HepG2 (cell line): Measurements from ENCODE around the gene ALCAM. TPM values are rescaled to one million over a fixed set of nuclear protein-coding genes. Genes with fewer than 3 reads are reported as not detected.

Experiments used
- AGO1 ChIP-seq: fragments of 200-400 bp; formaldehyde crosslinking; IDR thresholded peaks from 2 replicates; pipeline ENCODE4 v1.6.1; 2017; ENCODE audit warnings: mild to moderate bottlenecking, low read depth, low read length, moderate library complexity; ENCODE audit not compliant: poor library complexity, severe bottlenecking
- AGO2 ChIP-seq: fragments of 200-400 bp; formaldehyde crosslinking; optimal IDR thresholded peaks from 2 replicates; pipeline ENCODE3; 2017; ENCODE audit warnings: mild to moderate bottlenecking, low read depth, low read length, moderate library complexity
- ETV5 ChIP-seq: IDR thresholded peaks from 2 replicates; pipeline ENCODE4 v1.6.1; 2018; ENCODE audit warnings: missing biosample characterization, missing genetic modification reagents, inconsistent platforms, borderline replicate concordance
- FOXO1 ChIP-seq: sonication (generic); formaldehyde crosslinking; IDR thresholded peaks from 2 replicates; pipeline ENCODE4 v1.4.0; 2020; ENCODE audit warnings: missing genetic modification reagents
- GATAD2A ChIP-seq: IDR thresholded peaks from 2 replicates; pipeline ENCODE4 v1.6.1; 2016
- MYC ChIP-seq: sonication (generic); formaldehyde crosslinking; IDR thresholded peaks from 2 replicates; pipeline ENCODE4 v1.9.0; 2021; ENCODE audit warnings: missing genetic modification reagents, borderline replicate concordance
- PHF8 ChIP-seq: sonication (generic); formaldehyde crosslinking; IDR thresholded peaks from 2 replicates; pipeline ENCODE4 v1.5.0; 2020; ENCODE audit warnings: missing genetic modification reagents
- RBFOX2 ChIP-seq: fragments of 200-400 bp; formaldehyde crosslinking; IDR thresholded peaks from 2 replicates; pipeline ENCODE4 v1.6.1; 2017; ENCODE audit warnings: low read depth, mild to moderate bottlenecking, low read length
- SOX5 ChIP-seq: IDR thresholded peaks from 2 replicates; pipeline ENCODE4 v1.6.1; 2016; ENCODE audit warnings: borderline replicate concordance
- TBP ChIP-seq: sonication (generic); formaldehyde crosslinking; IDR thresholded peaks from 2 replicates; pipeline ENCODE4 v1.5.0; 2020; ENCODE audit warnings: missing genetic modification reagents
- XRCC5 ChIP-seq: fragments of 200-400 bp; formaldehyde crosslinking; optimal IDR thresholded peaks from 2 replicates; pipeline ENCODE3; 2017; ENCODE audit warnings: mild to moderate bottlenecking, low read length
- polyA plus RNA-seq, 8 experiments: library from polyadenylated mRNA; depleted of rRNA in 3 of 8; stranded (reverse) in 7 of 8; unstranded in 1 of 8; fragments of >200 nt; fragmentation: Illumina TruSeq in 4 of 8; extraction: Trizol in 4 of 8; gene quantifications; 2 replicates each; pipeline versions ENCODE4 v1.2.1 to v1.2.3, GENCODE V29; 2011 to 2016; ENCODE audit warnings: low read depth in 4 of 8, missing spikeins in 1 of 8, mixed read lengths in 1 of 8; ENCODE audit not compliant: insufficient read depth in 1 of 8
- total RNA-seq, 5 experiments: library from RNA; depleted of rRNA; stranded (reverse); fragments of >200 nt; fragmentation: Illumina TruSeq; extraction: Trizol; gene quantifications; 2 replicates each; pipeline ENCODE4 v1.2.3, GENCODE V29; 2016; ENCODE audit warnings: low read depth in 1 of 5
- TF ChIP-seq, protein P1 (sequence below): sonication (generic); formaldehyde crosslinking; conservative IDR thresholded peaks from 2 replicates; pipeline ENCODE4 v1.4.0; 2020; ENCODE audit warnings: mild to moderate bottlenecking, missing genetic modification reagents, moderate library complexity
- TF ChIP-seq, protein P2 (sequence below): sonication (generic); formaldehyde crosslinking; IDR thresholded peaks from 2 replicates; pipeline ENCODE4 v1.8.0; 2022; ENCODE audit warnings: mild to moderate bottlenecking, missing genetic modification reagents; ENCODE audit not compliant: insufficient replicate concordance
- TF ChIP-seq, protein P3 (sequence below), 2 experiments: sonication (generic) in 1 of 2; formaldehyde crosslinking in 1 of 2; IDR thresholded peaks; 2 replicates each; pipeline versions ENCODE4 v1.6.1 to v1.9.0; 2014 to 2022; ENCODE audit warnings: antibody characterized with exemption in 1 of 2, borderline replicate concordance in 1 of 2, inconsistent platforms in 1 of 2, low read depth in 1 of 2, missing genetic modification reagents in 1 of 2
- TF ChIP-seq, protein P4 (sequence below): sonication (generic); formaldehyde crosslinking; IDR thresholded peaks from 2 replicates; pipeline ENCODE4 v1.5.1; 2020; ENCODE audit warnings: mild to moderate bottlenecking, missing genetic modification reagents, moderate library complexity

The ALCAM gene
- total and polyA plus RNA-seq, 2 of the 13 experiments (the other 11 are each of a cell fraction or from before 2014, with no cell fraction given), result 26.0 to 33.1 TPM

DNA sequence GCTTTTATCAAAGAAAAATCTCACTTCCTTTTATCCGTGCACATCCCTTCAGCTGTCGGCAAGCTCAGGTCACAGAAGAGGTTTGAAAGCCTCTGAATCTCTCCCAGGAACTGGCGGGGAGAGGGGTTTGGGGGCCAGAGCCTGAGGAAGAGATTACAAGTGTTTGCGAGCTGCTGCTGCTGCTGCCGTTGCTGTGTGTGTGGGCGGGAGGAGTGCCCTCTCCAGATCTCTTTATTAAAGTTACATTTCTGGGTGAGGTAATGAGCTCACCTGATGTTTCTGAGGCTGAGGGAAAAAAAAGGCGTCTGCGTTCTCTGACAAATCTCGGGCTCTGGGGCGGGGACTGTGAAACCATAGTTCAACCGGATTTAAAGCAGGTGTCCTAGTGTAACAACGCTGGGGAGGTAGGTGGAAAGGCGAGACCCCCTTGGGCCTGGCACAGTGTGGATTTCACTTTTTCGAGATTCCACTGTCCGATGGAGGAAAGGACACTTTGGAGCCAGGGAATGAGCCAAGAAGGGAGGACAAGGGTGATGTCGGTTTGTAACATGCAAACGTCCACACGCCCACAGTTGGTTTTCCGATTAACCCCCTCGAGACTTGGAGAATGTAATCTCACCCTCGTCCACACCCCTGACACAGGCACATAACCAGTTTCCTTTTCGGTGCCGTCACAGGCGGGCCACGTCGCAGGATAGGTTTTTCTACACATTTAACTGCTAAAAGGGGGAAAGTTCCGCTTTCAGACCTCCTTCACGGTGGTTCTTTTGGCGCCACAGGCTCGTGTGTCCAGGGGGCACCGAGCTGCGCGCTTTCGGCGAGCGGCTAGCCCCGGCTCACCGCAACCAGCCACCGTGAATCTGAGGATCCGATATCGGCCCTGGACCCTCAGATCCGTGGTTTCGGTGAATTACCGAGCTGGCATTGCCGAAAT, 2.1 kb downstream of the ALCAM start (continued):
- TF ChIP-seq AGO2 (peak; percentile 35), AGO1 (peak; percentile 30), TBP (no peak), FOXO1 (CRISPR knock-in tag) (no peak), GATAD2A (CRISPR knock-in tag) (peak; percentile 12; the same call in 1 of the 2 replicates), MYC (CRISPR knock-in tag) (0 out of 2 replicates have a peak, but pooled peaks have one; percentile 40), XRCC5 (peak; percentile 12), RBFOX2 (peak; percentile 51), ETV5 (CRISPR knock-in tag) (peak; percentile 28; the same call in 1 of the 2 replicates), PHF8 (CRISPR knock-in tag) (peak; percentile 61; the same call in 1 of the 2 replicates), SOX5 (CRISPR knock-in tag) (0 out of 2 replicates have a peak, but pooled peaks have one; percentile 1)
- TF ChIP-seq, protein P1, sequence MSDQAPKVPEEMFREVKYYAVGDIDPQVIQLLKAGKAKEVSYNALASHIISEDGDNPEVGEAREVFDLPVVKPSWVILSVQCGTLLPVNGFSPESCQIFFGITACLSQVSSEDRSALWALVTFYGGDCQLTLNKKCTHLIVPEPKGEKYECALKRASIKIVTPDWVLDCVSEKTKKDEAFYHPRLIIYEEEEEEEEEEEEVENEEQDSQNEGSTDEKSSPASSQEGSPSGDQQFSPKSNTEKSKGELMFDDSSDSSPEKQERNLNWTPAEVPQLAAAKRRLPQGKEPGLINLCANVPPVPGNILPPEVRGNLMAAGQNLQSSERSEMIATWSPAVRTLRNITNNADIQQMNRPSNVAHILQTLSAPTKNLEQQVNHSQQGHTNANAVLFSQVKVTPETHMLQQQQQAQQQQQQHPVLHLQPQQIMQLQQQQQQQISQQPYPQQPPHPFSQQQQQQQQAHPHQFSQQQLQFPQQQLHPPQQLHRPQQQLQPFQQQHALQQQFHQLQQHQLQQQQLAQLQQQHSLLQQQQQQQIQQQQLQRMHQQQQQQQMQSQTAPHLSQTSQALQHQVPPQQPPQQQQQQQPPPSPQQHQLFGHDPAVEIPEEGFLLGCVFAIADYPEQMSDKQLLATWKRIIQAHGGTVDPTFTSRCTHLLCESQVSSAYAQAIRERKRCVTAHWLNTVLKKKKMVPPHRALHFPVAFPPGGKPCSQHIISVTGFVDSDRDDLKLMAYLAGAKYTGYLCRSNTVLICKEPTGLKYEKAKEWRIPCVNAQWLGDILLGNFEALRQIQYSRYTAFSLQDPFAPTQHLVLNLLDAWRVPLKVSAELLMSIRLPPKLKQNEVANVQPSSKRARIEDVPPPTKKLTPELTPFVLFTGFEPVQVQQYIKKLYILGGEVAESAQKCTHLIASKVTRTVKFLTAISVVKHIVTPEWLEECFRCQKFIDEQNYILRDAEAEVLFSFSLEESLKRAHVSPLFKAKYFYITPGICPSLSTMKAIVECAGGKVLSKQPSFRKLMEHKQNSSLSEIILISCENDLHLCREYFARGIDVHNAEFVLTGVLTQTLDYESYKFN (CRISPR knock-in tag), result peak; percentile 34; the same call in 1 of the 2 replicates
- TF ChIP-seq, protein P2, sequence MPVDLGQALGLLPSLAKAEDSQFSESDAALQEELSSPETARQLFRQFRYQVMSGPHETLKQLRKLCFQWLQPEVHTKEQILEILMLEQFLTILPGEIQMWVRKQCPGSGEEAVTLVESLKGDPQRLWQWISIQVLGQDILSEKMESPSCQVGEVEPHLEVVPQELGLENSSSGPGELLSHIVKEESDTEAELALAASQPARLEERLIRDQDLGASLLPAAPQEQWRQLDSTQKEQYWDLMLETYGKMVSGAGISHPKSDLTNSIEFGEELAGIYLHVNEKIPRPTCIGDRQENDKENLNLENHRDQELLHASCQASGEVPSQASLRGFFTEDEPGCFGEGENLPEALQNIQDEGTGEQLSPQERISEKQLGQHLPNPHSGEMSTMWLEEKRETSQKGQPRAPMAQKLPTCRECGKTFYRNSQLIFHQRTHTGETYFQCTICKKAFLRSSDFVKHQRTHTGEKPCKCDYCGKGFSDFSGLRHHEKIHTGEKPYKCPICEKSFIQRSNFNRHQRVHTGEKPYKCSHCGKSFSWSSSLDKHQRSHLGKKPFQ (CRISPR knock-in tag), result no peak
- TF ChIP-seq, protein P3, sequence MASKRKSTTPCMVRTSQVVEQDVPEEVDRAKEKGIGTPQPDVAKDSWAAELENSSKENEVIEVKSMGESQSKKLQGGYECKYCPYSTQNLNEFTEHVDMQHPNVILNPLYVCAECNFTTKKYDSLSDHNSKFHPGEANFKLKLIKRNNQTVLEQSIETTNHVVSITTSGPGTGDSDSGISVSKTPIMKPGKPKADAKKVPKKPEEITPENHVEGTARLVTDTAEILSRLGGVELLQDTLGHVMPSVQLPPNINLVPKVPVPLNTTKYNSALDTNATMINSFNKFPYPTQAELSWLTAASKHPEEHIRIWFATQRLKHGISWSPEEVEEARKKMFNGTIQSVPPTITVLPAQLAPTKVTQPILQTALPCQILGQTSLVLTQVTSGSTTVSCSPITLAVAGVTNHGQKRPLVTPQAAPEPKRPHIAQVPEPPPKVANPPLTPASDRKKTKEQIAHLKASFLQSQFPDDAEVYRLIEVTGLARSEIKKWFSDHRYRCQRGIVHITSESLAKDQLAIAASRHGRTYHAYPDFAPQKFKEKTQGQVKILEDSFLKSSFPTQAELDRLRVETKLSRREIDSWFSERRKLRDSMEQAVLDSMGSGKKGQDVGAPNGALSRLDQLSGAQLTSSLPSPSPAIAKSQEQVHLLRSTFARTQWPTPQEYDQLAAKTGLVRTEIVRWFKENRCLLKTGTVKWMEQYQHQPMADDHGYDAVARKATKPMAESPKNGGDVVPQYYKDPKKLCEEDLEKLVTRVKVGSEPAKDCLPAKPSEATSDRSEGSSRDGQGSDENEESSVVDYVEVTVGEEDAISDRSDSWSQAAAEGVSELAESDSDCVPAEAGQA (IDR thresholded peaks at IDR 0.05; ENCODE audit: low read depth), result no peak
- TF ChIP-seq, protein P3 (CRISPR knock-in tag; IDR thresholded peaks at IDR 0.05; ENCODE audit: borderline replicate concordance), result no peak
- TF ChIP-seq, protein P4, sequence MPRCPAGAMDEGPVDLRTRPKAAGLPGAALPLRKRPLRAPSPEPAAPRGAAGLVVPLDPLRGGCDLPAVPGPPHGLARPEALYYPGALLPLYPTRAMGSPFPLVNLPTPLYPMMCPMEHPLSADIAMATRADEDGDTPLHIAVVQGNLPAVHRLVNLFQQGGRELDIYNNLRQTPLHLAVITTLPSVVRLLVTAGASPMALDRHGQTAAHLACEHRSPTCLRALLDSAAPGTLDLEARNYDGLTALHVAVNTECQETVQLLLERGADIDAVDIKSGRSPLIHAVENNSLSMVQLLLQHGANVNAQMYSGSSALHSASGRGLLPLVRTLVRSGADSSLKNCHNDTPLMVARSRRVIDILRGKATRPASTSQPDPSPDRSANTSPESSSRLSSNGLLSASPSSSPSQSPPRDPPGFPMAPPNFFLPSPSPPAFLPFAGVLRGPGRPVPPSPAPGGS, result 0 out of 2 replicates have a peak, but pooled peaks have one; percentile 59
